Erythroblast (primary cell): ENCODE data around the gene RHBDD2.

Source experiments
- GATA1 ChIP-seq: IDR thresholded peaks from 2 replicates; pipeline ENCODE4 v1.6.1; 2011; ENCODE audit warnings: low read depth, mild to moderate bottlenecking, control low read depth, low read length, moderate library complexity
- POLR2A ChIP-seq: IDR thresholded peaks from 2 replicates; pipeline ENCODE4 v1.6.1; 2011; ENCODE audit warnings: mild to moderate bottlenecking, low read length

DNA sequence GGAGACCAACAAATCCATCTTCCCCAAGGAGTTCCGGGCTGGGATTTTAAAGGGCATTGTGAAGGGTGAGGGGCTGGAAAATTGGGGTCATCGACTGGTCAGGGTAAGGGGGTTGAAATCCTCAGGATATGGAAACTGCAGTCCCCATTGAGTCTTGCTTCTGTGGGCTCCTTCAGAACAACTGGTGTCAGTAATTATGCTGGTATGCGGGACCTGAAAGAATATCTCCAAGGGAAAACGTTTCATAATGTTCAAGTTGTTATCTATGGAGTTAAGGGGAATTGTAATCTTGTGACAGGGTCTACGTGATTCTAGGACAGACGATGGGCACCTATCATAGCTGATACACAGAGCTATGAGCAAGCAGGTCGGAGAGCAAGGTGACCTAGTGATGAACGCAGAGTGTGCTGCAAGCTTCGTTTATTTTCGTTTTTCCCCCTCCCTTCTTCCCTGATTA is 494 bp upstream of the RHBDD2 start:
- TF ChIP-seq POLR2A: no peak
- TF ChIP-seq GATA1: no peak
